HL-60 (cell line): ENCODE measurements around the gene DTNBP1.

ENCODE experiments used
- DNase-seq, 2 experiments: peaks; one replicate each; pipeline ENCODE4 v3.0.0-alpha.2; 2010 to 2020; ENCODE audit warnings: low read depth in 1 of 2, low spot score in 1 of 2
- H3K27ac ChIP-seq: fragments of 250-450 bp; sonication (Bioruptor Pico); replicated peaks from 2 replicates; pipeline ENCODE4 v1.5.1; 2020; ENCODE audit warnings: mild to moderate bottlenecking, moderate library complexity
- H3K27me3 ChIP-seq: fragments of 250-450 bp; sonication (Bioruptor Pico); 2 replicates; pipeline ENCODE4 v1.5.1; 2021; ENCODE audit warnings: mild to moderate bottlenecking, moderate library complexity; ENCODE audit not compliant: insufficient read depth, poor library complexity, severe bottlenecking
- H3K4me3 ChIP-seq: replicated peaks from 2 replicates; pipeline ENCODE4 v1.5.1; 2011; ENCODE audit warnings: mild to moderate bottlenecking, control low read depth, low read length; ENCODE audit not compliant: insufficient read depth
- GABPA ChIP-seq: IDR thresholded peaks from 2 replicates; pipeline ENCODE4 v1.6.1; 2012; ENCODE audit warnings: low read depth
- POLR2AphosphoS5 ChIP-seq: IDR thresholded peaks from 2 replicates; pipeline ENCODE4 v1.6.1; 2012; ENCODE audit warnings: low read depth
- REST ChIP-seq: IDR thresholded peaks from 2 replicates; pipeline ENCODE4 v1.6.1; 2012; ENCODE audit warnings: low read depth; ENCODE audit not compliant: insufficient replicate concordance
- SPI1 ChIP-seq: IDR thresholded peaks from 2 replicates; pipeline ENCODE4 v1.6.1; 2012; ENCODE audit warnings: low read depth, mild to moderate bottlenecking, borderline replicate concordance
- TF ChIP-seq, protein P1 (sequence below): IDR thresholded peaks from one replicate; pipeline ENCODE4 v1.5.1; 2011; ENCODE audit warnings: low read length, control low read depth, inconsistent platforms; ENCODE audit not compliant: insufficient read depth

The DTNBP1 gene

DNA sequence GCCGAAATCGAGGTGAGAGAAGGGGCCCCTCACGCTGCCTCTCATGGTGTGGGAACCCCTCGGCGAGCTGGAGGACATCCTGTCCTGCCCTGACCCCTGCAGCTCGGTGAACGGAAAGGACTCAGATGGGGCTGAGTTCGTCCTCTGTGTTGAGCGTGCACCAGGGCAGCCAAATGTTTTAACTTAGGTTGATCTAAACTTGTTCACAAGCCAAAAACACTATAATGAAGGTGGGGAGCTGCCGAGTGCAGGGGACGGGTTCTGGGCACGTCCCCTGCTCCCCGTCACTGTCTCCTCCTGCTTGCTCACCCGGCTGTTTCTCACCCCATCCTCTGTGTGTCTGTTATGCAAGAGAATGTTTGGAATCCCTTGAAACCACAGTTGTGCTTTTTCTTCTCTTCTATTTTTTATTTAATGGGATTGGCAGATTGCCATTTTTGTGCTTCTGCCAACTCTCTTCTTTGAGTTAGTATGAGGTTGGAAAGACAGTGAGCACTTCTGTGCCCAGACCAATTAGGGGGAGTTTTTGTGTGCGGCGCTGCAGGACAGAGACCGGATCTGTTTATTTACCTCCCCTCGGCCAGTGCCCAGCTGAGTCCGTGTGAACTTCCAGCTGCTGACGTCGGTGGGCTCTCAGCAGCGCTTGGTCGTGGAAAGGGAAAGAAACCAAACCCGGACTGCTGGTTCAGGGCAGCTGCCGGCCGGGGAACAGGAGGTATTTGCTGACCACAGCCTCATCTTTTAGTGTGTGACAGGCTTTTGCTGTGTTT, 158.1 kb downstream of the DTNBP1 start:
- H3K4me3 ChIP-seq, result no peak overlapping the region
- H3K27me3 ChIP-seq, result no peaks in the 10 kb centered on the region
- TF ChIP-seq REST (no peak), POLR2AphosphoS5 (no peak), SPI1 (no peak), GABPA (no peak)
- TF ChIP-seq, protein P1, sequence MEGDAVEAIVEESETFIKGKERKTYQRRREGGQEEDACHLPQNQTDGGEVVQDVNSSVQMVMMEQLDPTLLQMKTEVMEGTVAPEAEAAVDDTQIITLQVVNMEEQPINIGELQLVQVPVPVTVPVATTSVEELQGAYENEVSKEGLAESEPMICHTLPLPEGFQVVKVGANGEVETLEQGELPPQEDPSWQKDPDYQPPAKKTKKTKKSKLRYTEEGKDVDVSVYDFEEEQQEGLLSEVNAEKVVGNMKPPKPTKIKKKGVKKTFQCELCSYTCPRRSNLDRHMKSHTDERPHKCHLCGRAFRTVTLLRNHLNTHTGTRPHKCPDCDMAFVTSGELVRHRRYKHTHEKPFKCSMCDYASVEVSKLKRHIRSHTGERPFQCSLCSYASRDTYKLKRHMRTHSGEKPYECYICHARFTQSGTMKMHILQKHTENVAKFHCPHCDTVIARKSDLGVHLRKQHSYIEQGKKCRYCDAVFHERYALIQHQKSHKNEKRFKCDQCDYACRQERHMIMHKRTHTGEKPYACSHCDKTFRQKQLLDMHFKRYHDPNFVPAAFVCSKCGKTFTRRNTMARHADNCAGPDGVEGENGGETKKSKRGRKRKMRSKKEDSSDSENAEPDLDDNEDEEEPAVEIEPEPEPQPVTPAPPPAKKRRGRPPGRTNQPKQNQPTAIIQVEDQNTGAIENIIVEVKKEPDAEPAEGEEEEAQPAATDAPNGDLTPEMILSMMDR, result no peak
- no peak for DNase-seq
- no peak overlapping the region for H3K27ac ChIP-seq

- no peak overlapping the region for H3K27ac ChIP-seq
- DNase-seq, result no peak
- no peaks in the 10 kb centered on the region for H3K27me3 ChIP-seq
- no peak for TF ChIP-seq GABPA
- TF ChIP-seq, protein P1, result no peak
- TF ChIP-seq SPI1, result no peak
- no peak for TF ChIP-seq REST
- no peak overlapping the region for H3K4me3 ChIP-seq
These were observed 158.8 kb downstream of the DTNBP1 start for GRCh38 chr6:15504040-15504495.

- Histone ChIP-seq H3K27ac (no peak overlapping the region), H3K4me3 (no peak overlapping the region), H3K27me3 (no peaks in the 10 kb centered on the region)
- DNase-seq, result no peak
- TF ChIP-seq GABPA (no peak), REST (no peak), POLR2AphosphoS5 (no peak), SPI1 (no peak)
- TF ChIP-seq, protein P1, result no peak
These were observed 159.5 kb downstream of the DTNBP1 start for GRCh38 chr6:15503346-15503680.
